Measurements from ENCODE around the gene XRCC1.

GRCh38 chr19:43564800-43565199, 10.5 kb downstream of the XRCC1 start:
- TF ChIP-seq CTCF (IDR thresholded peaks at IDR 0.05; ENCODE audit: low read length) = no peak
- TF ChIP-seq EZH2 (optimal IDR thresholded peaks at IDR 0.05; ENCODE audit: low read depth, low read length) = no peak
